HT1080 (cell line): ENCODE results near the gene KIAA0513. TPM values are rescaled to one million over a fixed set of nuclear protein-coding genes. Genes with fewer than 3 reads are reported as not detected.

ENCODE experiments used
- DNase-seq: peaks from one replicate; pipeline ENCODE4 v3.0.0-alpha.2; 2015; ENCODE audit warnings: low read depth
- total RNA-seq: library from RNA; depleted of rRNA; stranded (reverse); fragments of >200 nt; shearing (Covaris generic); gene quantifications from 2 replicates; pipeline ENCODE4 v1.2.3, GENCODE V29; 2014

The KIAA0513 gene
- total RNA-seq, 1 experiment from 2014 or later = 2.7 TPM

DNA sequence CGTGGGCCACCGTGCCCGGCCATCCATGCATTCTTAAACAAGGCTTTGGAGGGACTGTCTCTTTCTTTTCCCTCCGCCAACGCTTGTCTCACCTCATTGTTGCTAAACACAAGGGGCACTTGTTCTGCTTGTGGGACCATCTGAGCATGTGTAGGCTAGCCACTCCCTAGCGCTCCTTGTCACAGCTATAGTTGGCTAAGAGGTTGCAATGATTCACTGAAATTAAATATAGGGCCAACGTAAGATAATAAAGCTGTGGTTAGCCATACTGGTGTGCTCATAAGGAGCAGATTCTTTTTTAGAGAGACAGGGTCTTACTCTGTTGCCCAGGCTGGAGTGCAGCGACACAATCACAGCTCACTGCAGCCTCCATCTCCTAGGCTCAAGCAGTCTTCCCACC, 41.2 kb downstream of the KIAA0513 start:
- DNase-seq = peak; percentile 50

DNA sequence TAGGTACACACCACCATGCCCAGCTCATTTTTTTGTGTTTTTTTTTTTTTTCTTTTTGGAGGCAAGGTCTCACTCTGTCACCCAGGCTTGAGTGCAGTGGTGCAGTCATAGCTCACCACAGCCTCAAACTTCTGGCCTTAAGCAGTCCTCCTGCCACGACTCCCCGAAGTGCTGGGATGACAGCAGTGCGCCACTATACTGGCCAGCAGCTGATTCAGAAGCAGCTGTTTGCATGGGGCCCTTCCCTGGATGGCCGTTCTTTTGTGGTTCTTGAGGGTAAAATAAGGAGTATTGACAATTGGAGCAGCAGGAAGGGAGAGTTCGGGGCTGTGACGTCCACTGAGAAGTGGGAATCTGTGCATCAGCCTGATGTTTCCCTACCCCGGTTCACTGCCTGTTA, 41.6 kb downstream of the KIAA0513 start:
- DNase-seq = no peak

- DNase-seq = no peak
Observed at GRCh38 chr16:85072076-85072860, 44.7 kb downstream of the KIAA0513 start.

GRCh38 chr16:85072947-85073346, 45.4 kb downstream of the KIAA0513 start:
- DNase-seq = no peak

GRCh38 chr16:85074225-85074914, 46.8 kb downstream of the KIAA0513 start:
- no peak for DNase-seq

DNA sequence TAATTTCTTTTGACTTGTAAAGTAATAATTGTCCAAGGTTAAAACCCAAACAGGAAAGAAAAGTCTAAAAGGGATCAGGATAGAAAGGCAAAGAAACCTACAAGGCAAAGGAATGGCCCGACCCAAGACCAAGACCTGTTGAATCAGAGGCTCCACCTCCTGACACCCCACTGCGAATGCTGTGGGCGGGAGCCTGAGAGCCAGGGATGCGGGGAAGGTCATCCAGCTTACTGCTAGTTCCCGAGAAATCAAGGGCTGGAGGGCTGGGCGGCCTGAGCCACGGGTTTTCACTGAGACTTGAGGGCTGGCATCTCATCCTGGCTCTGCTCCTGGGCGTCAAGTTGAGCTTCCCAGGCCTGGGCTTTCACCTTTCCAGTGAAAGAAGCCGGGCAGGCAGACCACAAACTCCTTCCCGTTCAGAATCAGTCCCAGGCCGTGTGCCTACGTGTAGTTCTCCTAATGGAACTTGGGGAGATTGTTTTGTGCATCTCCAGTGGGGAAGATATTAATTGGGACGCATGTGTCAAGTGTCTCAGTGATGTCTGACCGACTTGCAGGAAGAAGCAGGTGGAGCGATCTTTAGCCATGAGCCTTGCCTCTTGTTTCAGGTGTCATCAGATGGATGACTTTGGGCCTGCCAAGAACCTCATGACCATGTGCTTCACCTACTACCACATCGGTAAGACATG, 47.8 kb downstream of the KIAA0513 start:
- DNase-seq = no peak

DNA sequence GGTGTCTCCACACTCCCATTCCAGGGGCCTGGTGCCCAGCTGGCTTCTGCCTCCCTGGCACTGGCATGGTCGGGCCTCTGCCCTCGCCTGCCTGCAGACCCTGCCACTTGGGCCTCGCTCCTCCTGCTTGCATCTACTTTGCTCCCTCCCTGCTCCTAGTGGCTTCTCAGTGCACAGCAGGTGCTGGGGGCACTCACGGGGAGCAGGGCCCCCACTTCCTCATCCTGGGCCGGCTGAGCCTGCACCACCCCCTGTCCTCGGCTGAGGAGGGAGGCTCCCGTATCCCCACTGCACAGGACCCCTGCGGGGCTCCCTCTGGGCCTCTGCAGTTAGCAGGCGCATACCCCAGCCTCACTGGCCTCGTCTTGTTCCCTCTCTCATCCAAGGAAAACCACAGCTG, 49.4 kb downstream of the KIAA0513 start:
- no peak for DNase-seq

GRCh38 chr16:85077576-85078125, 50.1 kb downstream of the KIAA0513 start:
- no peak for DNase-seq

DNA sequence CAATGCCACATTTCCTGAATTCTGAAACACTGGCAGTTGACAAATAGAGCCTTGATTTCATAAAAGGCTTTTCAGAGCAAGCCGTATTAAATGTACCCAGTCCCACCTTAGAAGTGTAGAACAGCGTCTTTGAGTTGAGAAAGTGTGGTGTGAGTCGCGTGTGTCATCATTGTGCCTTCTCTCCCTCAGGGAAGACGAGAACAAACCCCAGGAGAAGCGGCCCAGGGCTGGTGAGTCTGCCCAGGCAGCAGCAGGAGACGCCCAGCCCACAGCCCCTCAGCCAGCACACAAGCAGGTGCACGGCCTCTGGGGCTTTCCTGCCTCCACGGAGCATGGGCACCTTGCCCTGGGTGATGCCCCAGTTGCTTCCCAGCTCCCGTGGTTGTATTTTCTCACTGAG, 50.6 kb downstream of the KIAA0513 start:
- DNase-seq = no peak

DNA sequence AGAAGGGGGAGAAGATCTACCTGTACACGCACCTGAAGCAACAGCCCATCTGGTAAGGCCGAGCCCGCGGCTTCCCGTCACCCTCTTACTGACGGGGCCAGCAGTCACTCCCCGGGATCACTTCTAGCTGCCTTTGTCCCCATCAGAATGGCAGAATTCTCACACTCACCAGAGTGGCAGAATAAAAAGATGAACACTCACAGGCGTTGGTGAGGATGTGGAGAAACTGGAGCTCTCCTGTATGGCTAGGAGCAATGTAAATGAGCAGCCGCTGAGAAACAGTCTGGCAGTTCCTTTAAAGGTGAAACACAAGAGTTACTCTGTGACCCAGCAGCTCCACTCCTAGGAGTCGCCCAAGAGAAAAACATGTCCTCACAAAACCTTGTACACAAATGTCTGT, 51.4 kb downstream of the KIAA0513 start:
- no peak for DNase-seq

GRCh38 chr16:85079785-85080570, 52.4 kb downstream of the KIAA0513 start:
- DNase-seq = no peak

DNA sequence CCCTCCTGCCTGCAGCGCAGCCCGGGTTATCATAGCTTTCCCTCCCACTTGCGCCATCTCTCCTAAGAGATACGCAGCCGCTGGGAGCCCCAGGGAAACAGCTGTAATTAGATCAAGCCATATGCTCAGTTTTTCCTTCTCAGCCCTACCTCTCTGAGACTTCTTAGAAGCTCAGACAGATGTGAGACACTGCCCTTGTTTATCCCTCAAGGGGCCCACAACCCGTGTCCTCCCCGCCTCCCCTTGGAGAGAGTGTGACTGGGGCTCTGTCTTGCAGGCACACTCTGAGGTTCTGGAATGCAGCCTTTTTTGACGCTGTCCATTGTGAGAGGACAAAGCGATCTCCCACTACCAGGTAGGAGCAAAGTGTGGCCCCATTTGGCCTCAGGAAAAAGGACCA, 53.4 kb downstream of the KIAA0513 start:
- no peak for DNase-seq

GRCh38 chr16:85081765-85082164, 54.2 kb downstream of the KIAA0513 start:
- DNase-seq = no peak

- no peak for DNase-seq
Observed at GRCh38 chr16:85082173-85083050, 54.8 kb downstream of the KIAA0513 start.

DNA sequence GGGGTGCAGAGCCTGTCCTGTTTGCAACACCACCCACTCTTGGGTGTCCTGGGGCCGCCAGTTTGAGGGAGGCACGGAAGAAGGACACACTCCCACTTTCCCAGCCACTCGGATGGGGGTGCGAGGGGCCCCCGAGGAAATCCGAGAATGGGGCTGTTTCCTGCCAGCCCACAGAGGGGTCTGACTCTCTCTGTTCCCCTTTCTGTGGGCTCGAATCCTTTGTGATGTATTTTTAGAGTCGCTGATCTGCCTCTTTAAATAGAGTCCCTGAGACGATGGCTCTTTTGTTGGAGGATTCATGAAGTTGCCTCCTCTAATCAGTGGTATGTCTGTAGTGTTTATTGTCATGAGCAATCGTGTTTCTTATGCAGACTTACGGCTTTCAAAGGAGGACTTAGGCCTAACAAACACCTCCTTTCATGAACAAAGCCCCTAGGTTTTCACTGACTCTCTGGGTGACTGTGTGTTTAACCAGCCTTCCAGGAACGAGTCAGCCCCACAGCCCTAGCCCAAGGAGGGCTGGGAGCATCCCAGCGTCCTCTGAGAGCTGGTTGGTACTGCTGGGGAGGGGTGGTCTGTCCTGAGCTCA, 55.5 kb downstream of the KIAA0513 start:
- no peak for DNase-seq

DNA sequence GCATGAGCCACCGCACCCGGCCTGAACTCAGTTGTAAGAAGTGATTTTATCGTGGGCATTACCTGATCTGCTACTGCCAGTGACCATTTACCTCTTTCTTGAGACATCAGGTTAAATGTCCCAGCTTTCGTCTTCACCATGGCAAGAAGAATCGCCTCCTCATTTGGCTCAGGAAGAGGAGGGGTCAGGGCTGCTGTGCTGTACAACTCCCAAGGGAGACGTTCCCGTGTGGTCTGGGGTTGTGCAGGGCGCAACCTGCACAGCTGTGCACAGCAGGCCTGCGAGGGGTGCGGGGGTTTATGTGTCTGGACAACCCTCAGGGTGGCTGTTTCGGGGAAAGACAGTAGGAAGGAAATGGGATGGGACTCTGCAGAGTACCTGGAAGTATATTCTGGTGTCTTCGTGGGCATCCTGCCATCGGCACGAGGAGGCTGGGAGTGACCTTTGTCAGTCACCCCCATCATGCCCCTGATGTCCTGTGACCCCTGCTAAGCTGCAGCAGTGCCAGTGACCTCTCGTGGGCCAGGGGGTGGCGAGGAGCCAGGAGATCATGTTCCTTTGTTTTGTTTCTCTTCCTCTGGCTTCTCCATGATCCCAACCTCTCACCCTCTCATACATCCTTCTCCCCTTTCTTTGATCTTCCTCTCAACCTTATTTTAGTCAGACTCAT, 57.4 kb downstream of the KIAA0513 start:
- DNase-seq = no peak

GRCh38 chr16:85085721-85086120, 58.1 kb downstream of the KIAA0513 start:
- no peak for DNase-seq

DNA sequence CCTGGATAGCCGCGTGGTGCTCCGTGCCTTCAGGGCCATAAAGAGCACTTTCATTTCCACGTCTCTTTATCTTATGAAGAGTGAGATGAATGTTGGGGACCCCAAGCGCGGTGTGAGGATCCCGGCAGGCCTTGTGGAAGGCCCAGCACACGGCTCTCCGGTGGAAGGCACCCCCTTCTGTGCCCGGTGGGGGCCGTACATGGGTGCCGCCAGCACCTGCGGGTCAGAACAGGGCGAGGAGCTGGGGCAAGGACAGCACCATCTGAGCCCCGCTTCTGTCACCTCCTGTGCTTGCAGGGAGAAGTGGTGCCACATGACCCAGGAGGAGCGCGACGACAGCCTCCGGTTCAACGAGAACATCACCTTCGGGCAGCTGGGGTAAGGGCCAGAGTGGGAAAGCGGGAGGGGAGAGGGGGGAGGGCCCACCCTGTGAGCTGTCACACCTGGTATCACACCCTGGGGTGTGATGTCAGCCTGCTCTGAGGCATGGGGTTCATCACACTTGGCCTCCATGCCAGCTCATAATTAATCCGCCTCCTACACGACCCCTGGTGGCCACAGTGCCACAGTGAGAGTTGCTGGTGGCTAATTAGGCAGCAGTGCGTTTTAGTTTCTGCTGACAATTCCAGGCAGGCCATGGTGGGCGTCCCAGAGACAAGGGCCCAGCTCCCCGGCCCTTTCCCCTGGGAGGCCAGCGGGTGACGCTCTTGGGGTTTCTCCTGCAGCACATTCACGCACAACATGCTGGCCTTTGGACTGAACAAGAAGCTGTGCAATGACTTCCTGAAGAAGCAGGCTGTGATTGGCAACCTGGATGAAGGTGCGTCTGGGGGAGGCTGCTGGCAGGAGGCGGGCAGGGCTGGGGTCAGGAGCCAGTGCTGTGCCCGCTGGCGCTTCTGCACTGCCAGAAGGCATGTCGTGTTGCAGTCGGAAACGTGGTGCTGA, 59.0 kb downstream of the KIAA0513 start:
- peak; percentile 54 for DNase-seq
